K562 (cell line): Measurements from ENCODE around the gene DHX36. TPM values are rescaled to one million over a fixed set of nuclear protein-coding genes. Genes with fewer than 3 reads are reported as not detected.

Experiments used
- BDP1 ChIP-seq: IDR thresholded peaks from 3 replicates; pipeline ENCODE4 v1.6.1; 2011; ENCODE audit not compliant: insufficient read length, insufficient read depth
- ESRRA ChIP-seq: fragments of 450-650 bp; IDR thresholded peaks from 2 replicates; pipeline ENCODE4 v1.6.1; 2014; ENCODE audit warnings: low read depth, mild to moderate bottlenecking, moderate library complexity, borderline replicate concordance
- FOSL1 ChIP-seq: fragments of 200-800 bp; sonication (Bioruptor generic); conservative IDR thresholded peaks from 2 replicates; pipeline ENCODE4 v1.6.1; 2016; ENCODE audit warnings: missing genetic modification characterization, missing compliant biosample characterization
- FOXJ2 ChIP-seq: fragments of 200-800 bp; sonication (Bioruptor generic); IDR thresholded peaks from 2 replicates; pipeline ENCODE4 v1.6.1; 2016; ENCODE audit warnings: missing genetic modification characterization, missing compliant biosample characterization
- PCBP1 ChIP-seq: fragments of 200-400 bp; formaldehyde crosslinking; IDR thresholded peaks from 2 replicates; pipeline ENCODE4 v1.6.1; 2018; ENCODE audit warnings: mild to moderate bottlenecking, low read depth, low read length; ENCODE audit not compliant: poor library complexity, severe bottlenecking
- PHB2 ChIP-seq: fragments of 450-650 bp; IDR thresholded peaks from 2 replicates; pipeline ENCODE4 v1.6.1; 2017; ENCODE audit warnings: low read depth
- PTRF ChIP-seq: fragments of 450-650 bp; IDR thresholded peaks from 2 replicates; pipeline ENCODE4 v1.6.1; 2016; ENCODE audit warnings: mild to moderate bottlenecking, missing genetic modification characterization, missing compliant biosample characterization
- TBL1XR1 ChIP-seq, 2 experiments: IDR thresholded peaks; 2 replicates each; pipeline ENCODE4 v1.6.1; 2012; ENCODE audit warnings: improper control_type of control experiment in 2 of 2, low read length in 2 of 2, mild to moderate bottlenecking in 1 of 2
- ZC3H4 ChIP-seq: sonication (generic); formaldehyde crosslinking; IDR thresholded peaks from 2 replicates; pipeline ENCODE4 v1.9.0; 2021; ENCODE audit warnings: missing genetic modification reagents, borderline replicate concordance
- ZNF224 ChIP-seq: sonication (generic); formaldehyde crosslinking; IDR thresholded peaks from 2 replicates; pipeline ENCODE4 v1.8.0; 2022; ENCODE audit warnings: mild to moderate bottlenecking, missing genetic modification reagents
- ZNF445 ChIP-seq: fragments of 250-450 bp; sonication (Bioruptor Pico); IDR thresholded peaks from 2 replicates; pipeline ENCODE4 v1.4.0; 2020; ENCODE audit warnings: low read depth, mild to moderate bottlenecking, moderate library complexity
- polyA plus RNA-seq, 8 experiments: library from polyadenylated mRNA; depleted of rRNA in 4 of 8; stranded (reverse) in 5 of 8; unstranded in 3 of 8; fragments of >200 nt; fragmentation: Nextera tagmentation in 2 of 8; fragmentation: Illumina TruSeq in 1 of 8; extraction: Ambion mirVana in 2 of 8; extraction: Trizol in 1 of 8; gene quantifications; 2 replicates each; pipeline versions ENCODE4 v1.2.1 to v1.2.3, GENCODE V29; 2011 to 2014; ENCODE audit warnings: inconsistent platforms in 1 of 8, missing spikeins in 1 of 8
- total RNA-seq, 7 experiments: library from RNA; depleted of rRNA in 6 of 7; stranded (reverse); fragments of >200 nt in 6 of 7; fragmentation: Illumina TruSeq in 2 of 7; extraction: Trizol in 2 of 7; gene quantifications; 2 replicates each; pipeline versions ENCODE4 v1.2.1 to v1.2.3, GENCODE V29; 2011 to 2021; ENCODE audit warnings: low replicate concordance in 1 of 7
- TF ChIP-seq, protein P1 (sequence below): fragments of 450-650 bp; IDR thresholded peaks from 2 replicates; pipeline ENCODE4 v1.6.1; 2018; ENCODE audit not compliant: partially characterized antibody
- TF ChIP-seq, protein P2 (sequence below): fragments of 450-650 bp; IDR thresholded peaks from 2 replicates; pipeline ENCODE4 v1.6.1; 2016; ENCODE audit warnings: borderline replicate concordance
- TF ChIP-seq, protein P3 (sequence below), 2 experiments: IDR thresholded peaks in 1 of 2; conservative IDR thresholded peaks in 1 of 2; 2 replicates each; pipeline ENCODE4 v1.6.1; 2016; ENCODE audit warnings: low read depth in 2 of 2, mild to moderate bottlenecking in 1 of 2, missing compliant biosample characterization in 1 of 2, missing genetic modification characterization in 1 of 2, moderate library complexity in 1 of 2

Gene DHX36
- total and polyA plus RNA-seq, 9 of the 15 experiments (the other 6 are each of a cell fraction or from before 2014, with no cell fraction given) = 44.3 to 98.7 (median 57.0) TPM

DNA sequence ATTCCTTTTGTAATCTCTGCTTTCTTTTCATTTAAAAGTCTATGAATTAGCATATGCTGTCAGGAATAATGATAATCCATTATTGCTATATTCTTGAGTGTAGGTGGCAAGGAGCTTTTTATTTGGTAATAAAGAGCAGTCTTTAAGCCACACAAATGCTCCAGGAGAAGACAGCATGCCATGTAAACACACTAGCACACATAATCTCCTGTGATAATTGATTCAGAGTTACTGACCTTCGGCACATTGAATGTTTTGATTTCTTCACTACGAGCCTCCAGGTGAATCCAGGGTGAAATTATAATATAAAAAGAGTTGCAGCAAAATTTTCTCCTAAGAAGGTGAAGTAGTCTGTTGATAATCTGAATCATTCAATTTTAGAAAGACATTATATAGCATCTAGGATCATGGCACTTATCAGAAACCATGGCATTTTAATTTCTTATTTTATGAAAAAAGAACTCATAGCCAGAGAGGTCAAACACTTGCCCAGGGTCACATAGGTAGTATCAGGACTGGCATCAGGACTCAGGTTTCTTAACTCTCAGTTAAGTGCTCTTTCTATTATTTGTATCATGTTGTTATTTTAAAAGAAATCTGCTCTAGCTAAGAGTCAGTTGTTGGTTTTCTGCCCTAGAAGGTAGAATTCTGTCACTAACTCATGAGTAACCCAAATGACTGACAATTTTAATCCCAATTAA lies 21.3 kb upstream of the DHX36 start (continued):
- TF ChIP-seq, protein P1, sequence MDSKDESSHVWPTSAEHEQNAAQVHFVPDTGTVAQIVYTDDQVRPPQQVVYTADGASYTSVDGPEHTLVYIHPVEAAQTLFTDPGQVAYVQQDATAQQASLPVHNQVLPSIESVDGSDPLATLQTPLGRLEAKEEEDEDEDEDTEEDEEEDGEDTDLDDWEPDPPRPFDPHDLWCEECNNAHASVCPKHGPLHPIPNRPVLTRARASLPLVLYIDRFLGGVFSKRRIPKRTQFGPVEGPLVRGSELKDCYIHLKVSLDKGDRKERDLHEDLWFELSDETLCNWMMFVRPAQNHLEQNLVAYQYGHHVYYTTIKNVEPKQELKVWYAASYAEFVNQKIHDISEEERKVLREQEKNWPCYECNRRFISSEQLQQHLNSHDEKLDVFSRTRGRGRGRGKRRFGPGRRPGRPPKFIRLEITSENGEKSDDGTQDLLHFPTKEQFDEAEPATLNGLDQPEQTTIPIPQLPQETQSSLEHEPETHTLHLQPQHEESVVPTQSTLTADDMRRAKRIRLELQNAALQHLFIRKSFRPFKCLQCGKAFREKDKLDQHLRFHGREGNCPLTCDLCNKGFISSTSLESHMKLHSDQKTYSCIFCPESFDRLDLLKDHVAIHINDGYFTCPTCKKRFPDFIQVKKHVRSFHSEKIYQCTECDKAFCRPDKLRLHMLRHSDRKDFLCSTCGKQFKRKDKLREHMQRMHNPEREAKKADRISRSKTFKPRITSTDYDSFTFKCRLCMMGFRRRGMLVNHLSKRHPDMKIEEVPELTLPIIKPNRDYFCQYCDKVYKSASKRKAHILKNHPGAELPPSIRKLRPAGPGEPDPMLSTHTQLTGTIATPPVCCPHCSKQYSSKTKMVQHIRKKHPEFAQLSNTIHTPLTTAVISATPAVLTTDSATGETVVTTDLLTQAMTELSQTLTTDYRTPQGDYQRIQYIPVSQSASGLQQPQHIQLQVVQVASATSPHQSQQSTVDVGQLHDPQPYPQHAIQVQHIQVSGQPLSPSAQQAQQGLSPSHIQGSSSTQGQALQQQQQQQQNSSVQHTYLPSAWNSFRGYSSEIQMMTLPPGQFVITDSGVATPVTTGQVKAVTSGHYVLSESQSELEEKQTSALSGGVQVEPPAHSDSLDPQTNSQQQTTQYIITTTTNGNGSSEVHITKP = no peak
- TF ChIP-seq PCBP1 (no peak), ZNF224 (CRISPR knock-in tag) (no peak), ZNF445 (no peak), BDP1 (no peak), ZC3H4 (no peak), ESRRA (no peak), FOSL1 (tag) (no peak), PHB2 (no peak), TBL1XR1 (IDR thresholded peaks at IDR 0.05; ENCODE audit: low read length in 2 of 2) (no peak), FOXJ2 (tag) (no peak), PTRF (tag) (no peak)
- TF ChIP-seq, protein P2, sequence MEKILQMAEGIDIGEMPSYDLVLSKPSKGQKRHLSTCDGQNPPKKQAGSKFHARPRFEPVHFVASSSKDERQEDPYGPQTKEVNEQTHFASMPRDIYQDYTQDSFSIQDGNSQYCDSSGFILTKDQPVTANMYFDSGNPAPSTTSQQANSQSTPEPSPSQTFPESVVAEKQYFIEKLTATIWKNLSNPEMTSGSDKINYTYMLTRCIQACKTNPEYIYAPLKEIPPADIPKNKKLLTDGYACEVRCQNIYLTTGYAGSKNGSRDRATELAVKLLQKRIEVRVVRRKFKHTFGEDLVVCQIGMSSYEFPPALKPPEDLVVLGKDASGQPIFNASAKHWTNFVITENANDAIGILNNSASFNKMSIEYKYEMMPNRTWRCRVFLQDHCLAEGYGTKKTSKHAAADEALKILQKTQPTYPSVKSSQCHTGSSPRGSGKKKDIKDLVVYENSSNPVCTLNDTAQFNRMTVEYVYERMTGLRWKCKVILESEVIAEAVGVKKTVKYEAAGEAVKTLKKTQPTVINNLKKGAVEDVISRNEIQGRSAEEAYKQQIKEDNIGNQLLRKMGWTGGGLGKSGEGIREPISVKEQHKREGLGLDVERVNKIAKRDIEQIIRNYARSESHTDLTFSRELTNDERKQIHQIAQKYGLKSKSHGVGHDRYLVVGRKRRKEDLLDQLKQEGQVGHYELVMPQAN = no peak
- TF ChIP-seq, protein P3, sequence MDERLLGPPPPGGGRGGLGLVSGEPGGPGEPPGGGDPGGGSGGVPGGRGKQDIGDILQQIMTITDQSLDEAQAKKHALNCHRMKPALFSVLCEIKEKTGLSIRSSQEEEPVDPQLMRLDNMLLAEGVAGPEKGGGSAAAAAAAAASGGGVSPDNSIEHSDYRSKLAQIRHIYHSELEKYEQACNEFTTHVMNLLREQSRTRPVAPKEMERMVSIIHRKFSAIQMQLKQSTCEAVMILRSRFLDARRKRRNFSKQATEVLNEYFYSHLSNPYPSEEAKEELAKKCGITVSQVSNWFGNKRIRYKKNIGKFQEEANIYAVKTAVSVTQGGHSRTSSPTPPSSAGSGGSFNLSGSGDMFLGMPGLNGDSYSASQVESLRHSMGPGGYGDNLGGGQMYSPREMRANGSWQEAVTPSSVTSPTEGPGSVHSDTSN (CRISPR knock-in tag; IDR thresholded peaks at IDR 0.05; ENCODE audit: low read depth) = no peak
- TF ChIP-seq, protein P3 (tag; conservative IDR thresholded peaks at IDR 0.05; ENCODE audit: low read depth) = no peak
